ENCODE results near the gene CYTH3.
A peak's percentile ranks its signal among the peaks of the same experiment; 100 is the strongest.

CYTH3 gene, protein sequence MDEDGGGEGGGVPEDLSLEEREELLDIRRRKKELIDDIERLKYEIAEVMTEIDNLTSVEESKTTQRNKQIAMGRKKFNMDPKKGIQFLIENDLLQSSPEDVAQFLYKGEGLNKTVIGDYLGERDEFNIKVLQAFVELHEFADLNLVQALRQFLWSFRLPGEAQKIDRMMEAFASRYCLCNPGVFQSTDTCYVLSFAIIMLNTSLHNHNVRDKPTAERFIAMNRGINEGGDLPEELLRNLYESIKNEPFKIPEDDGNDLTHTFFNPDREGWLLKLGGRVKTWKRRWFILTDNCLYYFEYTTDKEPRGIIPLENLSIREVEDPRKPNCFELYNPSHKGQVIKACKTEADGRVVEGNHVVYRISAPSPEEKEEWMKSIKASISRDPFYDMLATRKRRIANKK

DNA sequence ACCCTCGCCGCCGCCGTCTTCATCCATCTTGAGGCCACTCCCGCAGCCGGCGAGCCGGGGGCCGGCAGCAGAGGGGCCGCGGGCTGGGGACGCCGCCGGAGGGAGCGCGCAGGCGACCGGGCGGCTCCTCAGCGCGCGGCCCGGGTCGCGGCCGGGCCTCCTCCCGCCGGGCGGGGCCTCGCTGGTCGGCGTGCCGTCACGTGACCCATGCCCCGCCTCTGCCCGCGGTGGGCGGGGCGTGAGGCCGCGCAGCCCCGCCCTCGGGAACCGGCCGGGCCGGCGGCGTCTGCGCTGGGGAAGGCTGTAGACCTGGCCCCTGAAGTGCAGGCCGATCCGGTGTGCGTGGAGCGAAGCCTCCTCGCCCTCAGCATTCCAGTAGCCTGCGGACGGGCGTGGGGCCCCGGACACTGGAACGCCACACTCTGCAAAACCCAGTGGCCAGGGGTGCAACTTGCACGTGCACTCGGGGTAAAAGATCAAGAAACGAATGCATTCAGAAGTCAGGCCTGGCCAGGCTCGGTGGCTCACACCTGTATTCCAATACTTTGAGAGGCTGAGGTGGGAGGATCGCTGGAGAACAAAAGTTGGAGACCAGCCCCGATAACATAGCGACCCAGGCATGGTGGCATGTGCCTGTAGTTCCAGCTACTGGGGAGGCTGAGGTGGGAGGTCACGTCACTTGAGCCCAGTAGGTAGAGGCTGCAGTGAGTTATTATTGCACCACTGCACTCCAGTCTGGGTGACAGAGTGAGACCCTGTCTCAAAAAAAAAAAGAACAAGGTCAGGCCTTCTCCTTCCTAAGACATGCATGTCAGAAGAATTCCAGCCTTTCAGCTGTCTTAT lies at the start of gene CYTH3:
TSS of gene CYTH3 (minus strand) at position 144 of the 843 bp plus-strand sequence. CDS start at position 27, 117 bp downstream.
- peaks cover 37% of the 10 kb centered on the region for H3K4me1 Mint-ChIP-seq
- H3K27me3 Mint-ChIP-seq (ENCODE audit: low read depth, poor library complexity): peaks cover 34% of the 10 kb centered on the region
- H3K27ac Mint-ChIP-seq: no peak within 1 kb of the TSS
- H3K9me3 Mint-ChIP-seq: peaks cover 4% of the 10 kb centered on the region
- H3K4me3 Mint-ChIP-seq: peak within 1 kb of the TSS; percentile 97
- DNase-seq: peak; percentile 89
- TF ChIP-seq, protein P1, sequence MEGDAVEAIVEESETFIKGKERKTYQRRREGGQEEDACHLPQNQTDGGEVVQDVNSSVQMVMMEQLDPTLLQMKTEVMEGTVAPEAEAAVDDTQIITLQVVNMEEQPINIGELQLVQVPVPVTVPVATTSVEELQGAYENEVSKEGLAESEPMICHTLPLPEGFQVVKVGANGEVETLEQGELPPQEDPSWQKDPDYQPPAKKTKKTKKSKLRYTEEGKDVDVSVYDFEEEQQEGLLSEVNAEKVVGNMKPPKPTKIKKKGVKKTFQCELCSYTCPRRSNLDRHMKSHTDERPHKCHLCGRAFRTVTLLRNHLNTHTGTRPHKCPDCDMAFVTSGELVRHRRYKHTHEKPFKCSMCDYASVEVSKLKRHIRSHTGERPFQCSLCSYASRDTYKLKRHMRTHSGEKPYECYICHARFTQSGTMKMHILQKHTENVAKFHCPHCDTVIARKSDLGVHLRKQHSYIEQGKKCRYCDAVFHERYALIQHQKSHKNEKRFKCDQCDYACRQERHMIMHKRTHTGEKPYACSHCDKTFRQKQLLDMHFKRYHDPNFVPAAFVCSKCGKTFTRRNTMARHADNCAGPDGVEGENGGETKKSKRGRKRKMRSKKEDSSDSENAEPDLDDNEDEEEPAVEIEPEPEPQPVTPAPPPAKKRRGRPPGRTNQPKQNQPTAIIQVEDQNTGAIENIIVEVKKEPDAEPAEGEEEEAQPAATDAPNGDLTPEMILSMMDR (IDR thresholded peaks at IDR 0.05): no peak
- H3K36me3 Mint-ChIP-seq (ENCODE audit: low read depth): no peaks in the 10 kb centered on the region

DNA sequence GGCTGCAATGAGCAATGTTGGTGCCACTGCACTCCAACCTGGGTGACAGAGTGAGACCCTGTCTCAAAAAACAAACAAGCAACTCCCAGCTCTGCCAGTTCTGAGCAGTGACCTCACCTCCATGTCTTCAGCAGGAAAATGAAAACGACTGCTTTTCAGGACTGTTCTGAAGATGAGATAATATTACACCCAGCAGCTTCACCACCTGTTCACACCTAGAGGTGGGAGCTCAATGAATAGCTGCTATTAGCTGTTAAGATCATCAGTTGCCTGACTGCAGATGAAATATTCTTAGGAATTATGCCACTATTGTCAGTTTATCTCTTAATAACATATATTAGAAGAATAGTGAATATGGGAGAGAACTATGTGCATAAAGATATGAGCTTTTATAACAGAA lies 48.4 kb upstream of the CYTH3 start:
- peaks cover 17% of the 10 kb centered on the region for H3K27me3 Mint-ChIP-seq (ENCODE audit: low read depth, poor library complexity)
- DNase-seq: no peak
- H3K36me3 Mint-ChIP-seq (ENCODE audit: low read depth): no peaks in the 10 kb centered on the region
- peaks cover 4% of the 10 kb centered on the region for H3K9me3 Mint-ChIP-seq
- H3K4me1 Mint-ChIP-seq: peaks cover 17% of the 10 kb centered on the region
- H3K27ac Mint-ChIP-seq: no peak overlapping the region
- TF ChIP-seq, protein P1 (IDR thresholded peaks at IDR 0.05): no peak
- no peak overlapping the region for H3K4me3 Mint-ChIP-seq

DNA sequence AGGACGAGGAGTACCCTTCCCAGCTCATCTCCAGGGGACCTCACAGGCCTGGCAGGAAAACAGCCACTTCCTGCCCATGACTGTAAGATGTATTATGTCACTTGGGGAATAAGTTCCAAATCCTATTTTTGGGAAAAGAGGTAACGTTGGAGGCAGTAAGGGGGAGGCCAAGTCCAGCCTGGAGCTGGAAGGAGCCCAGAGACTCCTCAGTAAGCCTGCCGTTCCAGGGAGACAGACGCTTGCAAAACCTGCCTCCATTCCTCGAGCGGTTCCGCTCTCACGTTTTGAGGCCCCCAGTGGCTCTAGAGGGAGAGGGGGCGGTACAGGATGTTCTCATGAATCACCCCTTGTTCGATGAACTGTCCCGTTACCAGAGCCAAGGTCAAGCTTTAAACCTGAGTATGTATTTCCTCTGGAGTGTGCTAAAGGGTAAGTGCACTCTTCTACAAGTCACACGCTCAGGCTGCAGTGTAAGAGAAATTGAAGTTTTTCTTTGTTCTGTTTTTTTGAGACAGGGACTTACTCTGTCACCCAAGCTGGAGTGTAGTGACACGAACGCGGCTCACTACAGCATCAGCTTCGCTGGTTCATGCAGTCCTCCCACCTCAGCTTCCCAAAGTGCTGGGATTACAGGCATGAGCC lies 45.5 kb upstream of the CYTH3 start:
- peaks cover 18% of the 10 kb centered on the region for H3K4me1 Mint-ChIP-seq
- peaks cover 4% of the 10 kb centered on the region for H3K9me3 Mint-ChIP-seq
- H3K27ac Mint-ChIP-seq: peak overlapping the region; percentile 92
- H3K36me3 Mint-ChIP-seq (ENCODE audit: low read depth): no peaks in the 10 kb centered on the region
- H3K27me3 Mint-ChIP-seq (ENCODE audit: low read depth, poor library complexity): peaks cover 7% of the 10 kb centered on the region
- TF ChIP-seq, protein P1 (IDR thresholded peaks at IDR 0.05): no peak
- peak; percentile 35 for DNase-seq
- H3K4me3 Mint-ChIP-seq: no peak overlapping the region

DNA sequence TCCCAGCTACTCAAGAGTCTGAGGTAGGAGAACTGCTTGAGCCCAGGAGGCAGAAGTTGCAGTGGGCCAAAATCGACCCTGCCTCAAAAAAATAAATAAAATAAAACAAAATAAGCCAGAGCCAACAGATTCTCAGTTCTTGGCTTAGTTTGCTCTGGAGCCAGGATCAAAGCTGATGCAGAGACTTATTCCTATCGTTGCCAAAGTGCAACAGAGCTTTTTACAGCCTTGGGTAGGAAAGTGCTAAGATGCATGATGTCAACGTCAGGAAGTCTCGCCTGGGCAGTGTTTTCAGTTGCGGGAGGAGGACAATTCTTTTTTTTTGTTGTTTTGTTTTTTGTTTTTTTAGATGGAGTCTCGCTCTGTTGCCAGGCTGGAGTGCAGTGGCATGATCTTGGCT lies 43.8 kb upstream of the CYTH3 start:
- Mint-ChIP-seq H3K4me3 (no peak overlapping the region), H3K36me3 (ENCODE audit: low read depth) (no peaks in the 10 kb centered on the region), H3K4me1 (peaks cover 17% of the 10 kb centered on the region), H3K27me3 (ENCODE audit: low read depth, poor library complexity) (peaks cover 5% of the 10 kb centered on the region), H3K9me3 (peaks cover 4% of the 10 kb centered on the region), H3K27ac (no peak overlapping the region)
- TF ChIP-seq, protein P1 (IDR thresholded peaks at IDR 0.05): no peak
- no peak for DNase-seq

DNA sequence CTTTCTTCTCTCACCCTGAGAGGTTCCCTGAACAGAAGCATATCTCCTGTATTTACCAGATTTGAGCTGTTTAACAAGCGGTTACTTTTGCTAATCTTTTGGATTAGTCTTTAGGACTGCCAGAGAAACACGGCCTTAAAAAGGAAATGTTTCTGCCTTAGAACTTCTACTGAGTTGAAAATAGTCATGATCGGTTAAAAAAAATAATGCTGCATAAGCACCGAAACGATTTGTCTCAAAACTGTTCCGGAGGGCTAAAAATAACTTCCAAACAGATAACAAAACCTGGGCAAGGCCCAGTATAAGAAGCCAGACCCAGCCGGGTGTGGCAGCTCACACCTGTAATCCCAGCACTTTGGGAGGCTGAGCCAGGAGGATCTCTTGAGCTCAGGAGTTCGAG lies 43.3 kb upstream of the CYTH3 start:
- Mint-ChIP-seq H3K36me3 (ENCODE audit: low read depth) (no peaks in the 10 kb centered on the region), H3K27ac (no peak overlapping the region), H3K4me1 (peaks cover 17% of the 10 kb centered on the region), H3K9me3 (peaks cover 4% of the 10 kb centered on the region), H3K4me3 (no peak overlapping the region), H3K27me3 (ENCODE audit: low read depth, poor library complexity) (peaks cover 3% of the 10 kb centered on the region)
- DNase-seq: no peak
- TF ChIP-seq, protein P1 (IDR thresholded peaks at IDR 0.05): no peak

Data from nephron progenitor cell (in vitro differentiated cells).